ENCODE data around the gene SUPT3H.
"Not testable (repeated sequence)": the region's sequence is repeated elsewhere in the genome, so short reads cannot be mapped to it uniquely, and the experiment has no call there.

Gene SUPT3H

GRCh38 chr6:45104429-45104828, 273.3 kb downstream of the SUPT3H start:
- DNase-seq: no peak

DNA sequence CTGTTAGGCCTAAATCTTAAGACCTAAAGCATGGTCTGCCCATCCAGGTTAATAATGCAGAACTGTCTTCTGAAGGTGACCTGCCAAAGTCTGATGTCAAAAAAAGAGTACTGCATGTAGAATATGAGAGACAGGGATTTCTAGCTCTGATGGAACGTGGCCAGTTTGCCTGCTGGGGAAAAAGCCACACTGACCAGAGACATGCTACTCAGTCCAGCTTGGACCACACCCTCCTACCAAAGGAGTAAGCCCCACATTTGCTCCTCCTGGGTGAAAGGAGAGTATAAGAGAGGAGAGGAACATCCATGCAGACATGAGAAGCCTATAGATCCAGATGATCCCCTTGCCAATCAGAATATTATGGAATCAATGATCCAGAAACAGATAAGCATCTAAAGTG, 279.5 kb downstream of the SUPT3H start:
- no peak for DNase-seq

- no peak for DNase-seq
Observed at GRCh38 chr6:45094831-45095230, 282.9 kb downstream of the SUPT3H start.

DNA sequence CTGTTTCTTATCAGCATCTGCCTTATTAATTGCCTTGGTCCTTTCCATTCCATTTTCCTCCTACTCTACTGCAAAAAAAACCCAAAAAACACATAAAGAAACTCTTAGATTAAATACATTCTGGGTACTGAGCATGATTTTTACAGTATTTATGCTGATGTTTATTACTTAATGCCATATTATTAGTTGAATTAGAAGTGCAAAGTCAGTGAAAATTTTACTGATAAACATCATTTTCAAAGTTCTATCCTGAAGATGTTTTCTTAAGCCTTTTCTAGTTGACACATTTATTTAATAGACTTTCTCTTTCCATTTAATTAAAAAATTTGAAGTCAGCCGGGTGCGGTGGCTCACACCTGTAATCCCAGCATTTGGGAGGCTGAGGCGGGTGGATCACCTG, 285.6 kb downstream of the SUPT3H start:
- no peak for DNase-seq

GRCh38 chr6:45086360-45087084, 291.2 kb downstream of the SUPT3H start:
- no peak for DNase-seq

DNA sequence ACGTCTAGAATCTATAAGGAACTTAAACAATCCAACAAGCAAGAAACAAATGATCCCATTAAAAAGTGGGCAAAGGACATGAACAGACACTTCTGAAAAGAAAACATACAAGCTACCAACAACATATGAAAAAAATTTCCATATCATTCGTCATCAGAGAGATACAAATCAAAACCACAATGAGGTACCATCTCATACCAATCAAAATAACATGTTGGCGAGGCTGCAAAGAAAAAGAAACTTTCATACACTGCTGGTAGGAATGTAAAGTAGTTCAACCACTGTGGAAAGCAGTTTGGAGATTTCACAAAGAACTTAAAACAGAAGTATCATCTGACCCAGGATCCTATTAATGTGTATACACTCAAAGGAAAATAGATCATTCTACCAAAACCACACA, 293.5 kb downstream of the SUPT3H start:
- no peak for DNase-seq

DNA sequence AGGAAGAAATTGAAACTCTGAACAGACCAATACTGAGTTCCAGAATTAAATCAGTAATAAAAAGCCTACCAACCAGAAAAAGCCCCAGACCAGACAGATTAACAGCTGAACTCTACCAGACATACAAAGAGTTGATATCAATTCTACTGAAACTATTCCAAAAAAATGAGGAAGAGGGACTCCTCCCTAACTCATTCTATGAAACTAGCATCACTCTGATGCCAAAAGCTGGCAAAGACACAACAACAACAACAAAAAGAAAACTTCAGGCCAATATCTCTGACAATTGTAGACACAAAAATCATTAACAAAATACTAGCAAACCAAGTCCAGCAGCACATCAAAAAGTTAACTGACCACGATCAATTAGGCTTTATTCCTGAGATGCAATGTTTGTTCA, 295.6 kb downstream of the SUPT3H start:
- DNase-seq: no peak

DNA sequence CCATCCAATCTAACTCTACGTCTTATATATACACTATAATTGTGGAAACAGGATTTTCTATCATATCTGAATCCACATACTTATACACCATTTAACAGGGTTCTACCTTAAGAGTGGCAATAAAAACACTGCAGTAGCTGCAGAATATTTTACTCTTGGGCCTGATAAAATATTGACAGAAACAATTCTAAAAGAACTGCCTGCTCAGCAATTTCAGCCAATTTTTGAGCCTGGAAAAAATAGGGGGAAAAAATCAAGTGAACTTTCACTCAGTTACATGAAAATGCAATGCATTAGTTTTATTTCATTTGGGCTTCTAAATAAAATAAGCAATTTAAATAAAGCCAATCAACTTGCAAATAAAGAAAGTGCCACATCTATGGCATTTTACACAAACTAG, 296.1 kb downstream of the SUPT3H start:
- no peak for DNase-seq

DNA sequence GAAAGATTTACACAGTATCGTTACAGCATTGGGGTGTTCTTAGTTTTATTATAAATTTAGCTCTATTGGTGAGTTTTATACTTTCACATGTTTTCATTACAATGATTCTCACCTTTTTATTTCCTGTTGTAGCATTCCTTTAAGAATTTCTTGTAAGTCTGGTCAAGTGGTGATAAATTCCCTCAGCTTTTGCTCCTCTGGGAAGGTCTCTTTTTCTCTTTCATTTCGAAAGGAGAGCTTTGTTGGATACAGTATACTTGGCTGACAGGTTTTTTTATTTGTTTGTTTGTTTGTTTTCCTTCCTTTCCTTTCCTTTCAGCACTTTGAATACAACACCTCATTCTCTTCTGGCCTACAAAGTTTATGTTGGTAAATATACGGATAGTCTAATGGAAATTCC, 299.3 kb downstream of the SUPT3H start:
- no peak for DNase-seq

DNA sequence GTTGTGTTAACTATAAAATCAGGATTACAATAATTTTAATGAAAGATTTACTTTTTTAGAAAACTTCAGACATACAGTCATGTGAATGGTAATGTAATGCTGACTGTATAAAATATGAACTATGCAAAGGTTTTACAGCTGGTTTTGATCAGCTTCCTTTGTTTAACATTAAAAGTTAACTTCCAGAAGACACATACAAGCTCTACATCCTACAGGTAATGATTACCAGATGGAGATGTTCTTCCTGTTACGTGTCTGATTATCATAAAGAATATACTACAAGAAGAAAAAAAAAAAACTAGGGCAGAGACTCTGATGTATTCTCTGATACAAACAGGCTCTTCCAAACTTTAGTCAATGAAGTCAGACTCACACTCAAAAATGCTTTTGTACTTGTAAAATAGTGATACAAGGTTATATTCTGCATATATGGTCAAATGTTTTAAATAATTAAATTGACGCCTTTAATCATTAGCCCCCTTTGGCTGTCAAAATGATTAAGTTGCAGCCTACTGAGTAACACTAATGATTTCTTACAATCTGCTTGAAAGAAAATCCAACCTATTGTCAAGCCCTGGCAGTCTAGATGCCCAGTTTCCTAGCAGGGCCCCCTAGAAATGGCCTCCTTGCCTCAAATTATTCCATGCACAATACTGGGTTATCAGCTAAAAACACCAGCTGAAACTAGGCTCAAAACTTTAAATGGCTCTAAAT, 301.4 kb downstream of the SUPT3H start:
- DNase-seq: no peak

DNA sequence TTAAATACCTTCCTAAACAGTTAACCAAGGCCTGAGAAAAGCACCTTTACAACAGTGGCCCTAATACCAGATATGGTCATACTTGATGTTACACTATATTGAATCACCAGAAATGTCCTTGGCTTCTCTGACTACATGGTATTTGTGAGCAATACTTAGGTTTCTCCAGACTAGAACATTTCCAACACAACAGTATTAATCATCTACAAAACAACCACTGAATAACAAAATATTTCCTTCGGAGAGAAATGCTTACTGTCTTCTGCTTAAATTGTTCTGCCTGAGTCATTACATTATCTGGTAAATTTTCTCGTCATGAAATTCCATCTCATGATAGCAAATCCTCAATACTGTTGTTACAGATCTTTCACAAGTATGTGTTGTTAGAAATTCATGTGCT, 302.5 kb downstream of the SUPT3H start:
- DNase-seq: no peak

DNA sequence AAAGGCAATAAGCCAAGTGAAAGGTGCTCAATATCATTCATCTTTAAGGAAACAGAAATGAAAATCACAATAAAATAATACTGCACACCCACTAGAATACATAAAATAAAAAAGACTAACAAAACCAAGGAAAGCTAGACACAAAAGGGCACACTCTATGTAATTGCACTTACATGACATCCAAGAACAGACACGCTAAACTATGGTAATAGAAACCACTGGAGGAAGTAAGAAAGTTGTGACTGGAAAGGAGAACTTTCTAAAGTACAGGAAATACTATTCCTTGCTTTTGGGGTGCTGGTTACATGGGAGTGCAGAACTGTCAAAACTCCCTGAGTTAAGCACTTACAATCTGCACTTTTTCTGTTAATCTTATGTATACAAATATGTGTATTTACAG, 303.3 kb downstream of the SUPT3H start:
- DNase-seq: no peak

DNA sequence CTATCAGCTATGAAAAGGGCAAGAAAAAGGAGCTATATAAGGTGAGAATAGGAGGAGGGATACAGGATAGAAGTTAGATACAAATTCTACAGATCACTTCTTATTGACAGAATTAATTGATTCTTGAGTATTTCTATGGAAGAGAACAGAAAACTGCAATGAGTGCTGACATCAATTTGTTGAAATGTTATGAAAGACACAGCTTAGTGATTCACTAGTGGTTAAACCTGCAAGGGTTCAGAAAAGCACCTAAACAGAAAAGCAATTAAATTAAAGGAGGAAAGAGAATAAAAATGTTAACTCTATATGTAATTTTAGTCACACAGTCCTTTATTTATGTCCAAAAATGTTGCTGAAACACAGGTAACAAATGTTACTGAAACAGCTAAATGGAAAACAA, 304.0 kb downstream of the SUPT3H start:
- no peak for DNase-seq

DNA sequence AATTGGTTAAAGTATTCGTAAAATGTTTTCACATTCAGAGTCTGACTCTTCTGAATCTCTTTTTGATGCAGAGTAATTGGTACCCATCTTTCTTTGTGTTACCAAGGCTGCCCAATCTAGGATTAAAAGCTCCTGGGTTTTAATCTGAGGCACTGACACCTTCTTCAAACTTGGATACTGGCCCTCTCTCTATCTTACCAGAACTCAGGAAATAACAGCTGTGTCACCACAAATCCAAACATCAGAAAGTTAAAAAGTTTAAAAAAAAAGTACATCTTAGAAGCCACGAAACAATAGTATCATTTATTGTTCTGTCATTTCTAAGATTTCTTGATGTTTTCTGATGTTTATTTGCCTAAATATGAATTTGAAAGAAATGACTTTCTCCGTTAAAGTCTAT, 305.1 kb downstream of the SUPT3H start:
- DNase-seq: no peak

DNA sequence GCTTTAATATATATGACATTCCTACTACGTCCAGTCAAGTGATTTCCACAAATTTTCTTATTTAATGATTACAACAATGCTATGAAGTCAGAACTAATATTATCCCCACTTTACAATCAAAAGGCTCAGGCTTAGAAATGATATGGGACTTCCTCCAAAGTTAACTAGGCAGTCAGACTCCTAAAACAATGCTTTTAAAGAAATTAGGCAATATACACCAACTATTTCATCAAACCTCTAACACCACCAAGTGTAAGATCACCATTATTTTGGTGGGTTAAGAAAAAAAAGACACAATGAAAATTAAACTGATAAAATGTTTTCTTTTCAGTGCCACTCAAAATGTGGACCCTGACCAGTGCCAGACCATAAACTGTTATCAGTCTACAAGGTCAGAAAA, 305.7 kb downstream of the SUPT3H start:
- no peak for DNase-seq

DNA sequence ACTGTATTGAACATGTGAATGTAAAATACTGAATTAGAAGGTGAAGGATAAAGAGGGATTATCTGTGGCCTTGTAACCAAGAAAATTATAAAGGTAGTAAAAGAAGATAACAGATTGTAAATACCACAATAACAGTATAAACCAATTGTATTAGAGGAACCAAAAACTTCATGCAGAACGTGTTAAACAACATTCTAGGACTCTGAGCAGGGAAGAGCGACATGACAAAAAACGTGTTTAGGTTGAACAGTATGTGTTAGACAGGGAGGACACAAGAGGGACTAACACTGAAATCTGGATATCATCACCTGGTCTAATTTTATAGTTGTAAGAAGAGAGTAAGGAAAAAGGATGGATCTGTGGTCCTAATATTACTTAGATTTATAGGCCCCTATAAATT, 308.6 kb downstream of the SUPT3H start:
- DNase-seq: no peak

DNA sequence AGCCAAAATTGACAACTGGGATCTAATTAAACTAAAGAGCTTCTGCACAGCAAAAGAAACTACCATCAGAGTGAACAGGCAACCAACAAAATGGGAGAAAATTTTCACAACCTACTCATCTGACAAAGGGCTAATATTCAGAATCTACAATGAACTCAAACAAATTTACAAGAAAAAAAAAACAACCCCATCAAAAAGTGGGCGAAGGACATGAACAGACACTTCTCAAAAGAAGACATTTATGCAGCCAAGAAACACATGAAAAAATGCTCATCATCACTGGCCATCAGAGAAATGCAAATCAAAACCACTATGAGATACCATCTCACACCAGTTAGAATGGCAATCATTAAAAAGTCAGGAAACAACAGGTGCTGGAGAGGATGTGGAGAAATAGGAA, 310.3 kb downstream of the SUPT3H start:
- not testable (repeated sequence) for DNase-seq

DNA sequence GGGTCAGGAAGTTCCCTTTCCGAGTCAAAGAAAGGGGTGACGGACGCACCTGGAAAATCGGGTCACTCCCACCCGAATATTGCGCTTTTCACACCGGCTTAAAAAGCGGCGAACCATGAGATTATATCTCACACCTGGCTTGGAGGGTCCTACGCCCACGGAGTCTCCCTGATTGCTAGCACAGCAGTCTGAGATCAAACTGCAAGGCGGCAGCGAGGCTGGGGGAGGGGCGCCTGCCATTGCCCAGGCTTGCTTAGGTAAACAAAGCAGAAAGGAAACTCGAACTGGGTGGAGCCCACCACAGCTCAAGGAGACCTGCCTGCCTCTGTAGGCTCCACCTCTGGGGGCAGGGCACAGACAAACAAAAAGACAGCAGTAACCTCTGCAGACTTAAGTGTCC, 315.1 kb downstream of the SUPT3H start:
- not testable (repeated sequence) for DNase-seq

DNA sequence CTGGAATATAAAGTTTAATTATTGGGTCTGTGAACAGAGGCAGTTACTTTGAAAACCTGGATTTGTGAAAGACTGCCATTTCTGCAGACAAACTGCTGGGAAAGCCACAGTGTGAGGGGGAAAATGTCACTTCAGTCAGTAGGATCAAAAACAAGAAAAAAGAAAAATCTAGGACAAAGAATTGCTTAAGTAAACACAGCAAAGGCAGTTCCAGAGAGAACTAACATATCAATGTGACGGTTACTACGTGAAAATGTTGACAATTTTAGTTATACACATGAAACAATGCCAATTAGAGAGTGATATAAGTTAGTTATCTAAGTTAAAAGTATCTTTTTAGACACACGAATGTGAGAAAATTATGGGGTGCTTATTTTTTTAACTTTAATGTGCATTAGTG, 320.0 kb downstream of the SUPT3H start:
- no peak for DNase-seq

- DNase-seq: no peak
Observed at GRCh38 chr6:45054610-45055009, 323.1 kb downstream of the SUPT3H start.

- DNase-seq: no peak
Observed at GRCh38 chr6:45052325-45052724, 325.4 kb downstream of the SUPT3H start.

DNA sequence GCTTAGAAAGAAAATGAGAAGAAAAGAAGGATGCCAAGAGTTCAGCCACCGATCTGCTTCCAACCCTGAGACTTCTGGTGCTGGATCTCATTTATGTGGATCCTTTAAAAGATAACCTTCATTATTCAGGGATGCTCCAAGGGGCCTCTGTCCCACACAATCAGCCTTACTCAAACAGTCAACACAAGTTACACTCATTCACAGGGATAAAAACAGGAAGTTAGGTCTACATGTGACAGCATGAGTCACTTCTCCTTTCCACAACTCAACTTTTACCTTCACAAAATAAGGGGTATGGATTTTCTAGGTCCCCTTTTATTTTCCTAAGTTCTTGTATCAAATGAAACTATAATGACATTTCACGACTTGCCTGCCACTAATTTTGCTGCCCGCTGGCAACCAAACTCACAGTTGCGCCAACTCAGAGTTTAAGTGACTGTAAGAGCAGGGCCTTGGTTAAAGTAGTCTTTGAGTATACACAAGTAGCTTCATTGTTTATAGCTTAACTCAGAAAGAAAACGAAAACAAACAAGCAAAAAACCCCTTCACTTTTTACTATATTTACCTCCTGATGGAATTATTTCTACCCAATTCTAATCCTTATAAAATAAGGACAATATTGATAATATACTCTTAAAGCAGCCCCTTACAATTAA, 328.4 kb downstream of the SUPT3H start:
- no peak for DNase-seq

GRCh38 chr6:45047573-45047972, 330.2 kb downstream of the SUPT3H start:
- no peak for DNase-seq

DNA sequence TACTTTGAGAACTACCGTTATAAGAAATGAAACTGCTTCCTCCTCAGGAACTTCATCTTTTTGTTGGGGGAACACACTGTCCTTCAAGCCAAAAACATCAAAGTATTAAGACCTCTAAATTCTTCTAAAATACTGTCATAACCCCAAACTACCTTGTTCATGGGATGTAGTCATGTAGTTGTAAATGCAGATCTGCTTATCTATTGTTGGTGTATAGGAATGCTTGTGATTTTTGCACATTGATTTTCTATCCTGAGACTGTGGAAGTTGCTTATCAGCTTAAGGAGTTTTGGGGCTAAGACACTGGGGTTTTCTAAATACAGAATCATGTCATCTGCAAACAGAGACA, 332.5 kb downstream of the SUPT3H start:
- DNase-seq: no peak
